Colonic mucosa (tissue), 4 donors: Measurements from ENCODE around the gene PRDM9. TPM values are rescaled to one million over a fixed set of nuclear protein-coding genes. Genes with fewer than 3 reads are reported as not detected.
"Not testable (repeated sequence)": the region's sequence is repeated elsewhere in the genome, so short reads cannot be mapped to it uniquely, and the experiment has no call there.

Source experiments
- DNase-seq: peaks from one replicate; pipeline ENCODE4 v3.0.0-alpha.2; 2020
- H3K27ac ChIP-seq: fragments of 200-600 bp; one replicate; pipeline ENCODE4 v1.8.0; 2021
- H3K27me3 ChIP-seq: fragments of 200-600 bp; one replicate; pipeline ENCODE4 v1.8.0; 2021
- H3K36me3 ChIP-seq: fragments of 200-600 bp; one replicate; pipeline ENCODE4 v1.8.0; 2021
- H3K4me1 ChIP-seq: fragments of 200-600 bp; one replicate; pipeline ENCODE4 v1.8.0; 2021; ENCODE audit warnings: mild to moderate bottlenecking
- H3K4me3 ChIP-seq: fragments of 200-600 bp; one replicate; pipeline ENCODE4 v1.8.0; 2021
- H3K9ac ChIP-seq, 2 donors: one replicate each; pipeline ENCODE4 v1.7.0; 2013; ENCODE audit warnings: control low read depth in 2 of 2, low read depth in 2 of 2, low read length in 2 of 2
- H3K9me3 ChIP-seq: fragments of 200-600 bp; one replicate; pipeline ENCODE4 v1.8.0; 2021
- intact Hi-C: fragments of 100-400 bp; cut with DNase I; formaldehyde crosslinking; loops from one replicate; pipeline ENCODE4 v1.14.1; 2022
- total RNA-seq, 2 donors: library from RNA; stranded (reverse); fragmentation: NEBNext Ultra II Directional in 1 of 2; extraction: Animal tissue kit (Norgen Biotek cat#: 25700) in 1 of 2; gene quantifications; one replicate each; pipeline ENCODE4 v1.2.1, GENCODE V29; 2021
- TF ChIP-seq, protein P1 (sequence below): fragments of 200-600 bp; IDR thresholded peaks from one replicate; pipeline ENCODE4 v1.8.0; 2022; ENCODE audit warnings: antibody characterized with exemption, mild to moderate bottlenecking
- donor health status: healthy.
- donor health status: DM: no; HTN: no; CAD: no.
- donor health status: DM: no; HTN: no; CAD: no.

Gene PRDM9
- total RNA-seq, 2 donors from 2014 or later, result not detected

DNA sequence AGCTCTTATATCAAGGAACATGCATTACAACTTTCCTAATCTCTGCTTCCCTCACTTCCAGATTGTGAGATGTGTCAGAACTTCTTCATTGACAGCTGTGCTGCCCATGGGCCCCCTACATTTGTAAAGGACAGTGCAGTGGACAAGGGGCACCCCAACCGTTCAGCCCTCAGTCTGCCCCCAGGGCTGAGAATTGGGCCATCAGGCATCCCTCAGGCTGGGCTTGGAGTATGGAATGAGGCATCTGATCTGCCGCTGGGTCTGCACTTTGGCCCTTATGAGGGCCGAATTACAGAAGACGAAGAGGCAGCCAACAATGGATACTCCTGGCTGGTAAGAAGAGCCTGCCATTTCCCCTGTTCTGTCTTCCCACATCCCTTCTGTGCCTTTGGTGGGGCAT, 15.1 kb downstream of the PRDM9 start:
- DNase-seq, result no peak
- intact Hi-C loops, result no loop called here
- no peak overlapping the region for H3K27ac ChIP-seq
- no peaks in the 10 kb centered on the region for H3K9me3 ChIP-seq
- H3K9ac ChIP-seq, result no peak overlapping the region
- H3K36me3 ChIP-seq, result no peaks in the 10 kb centered on the region
- TF ChIP-seq, protein P1, sequence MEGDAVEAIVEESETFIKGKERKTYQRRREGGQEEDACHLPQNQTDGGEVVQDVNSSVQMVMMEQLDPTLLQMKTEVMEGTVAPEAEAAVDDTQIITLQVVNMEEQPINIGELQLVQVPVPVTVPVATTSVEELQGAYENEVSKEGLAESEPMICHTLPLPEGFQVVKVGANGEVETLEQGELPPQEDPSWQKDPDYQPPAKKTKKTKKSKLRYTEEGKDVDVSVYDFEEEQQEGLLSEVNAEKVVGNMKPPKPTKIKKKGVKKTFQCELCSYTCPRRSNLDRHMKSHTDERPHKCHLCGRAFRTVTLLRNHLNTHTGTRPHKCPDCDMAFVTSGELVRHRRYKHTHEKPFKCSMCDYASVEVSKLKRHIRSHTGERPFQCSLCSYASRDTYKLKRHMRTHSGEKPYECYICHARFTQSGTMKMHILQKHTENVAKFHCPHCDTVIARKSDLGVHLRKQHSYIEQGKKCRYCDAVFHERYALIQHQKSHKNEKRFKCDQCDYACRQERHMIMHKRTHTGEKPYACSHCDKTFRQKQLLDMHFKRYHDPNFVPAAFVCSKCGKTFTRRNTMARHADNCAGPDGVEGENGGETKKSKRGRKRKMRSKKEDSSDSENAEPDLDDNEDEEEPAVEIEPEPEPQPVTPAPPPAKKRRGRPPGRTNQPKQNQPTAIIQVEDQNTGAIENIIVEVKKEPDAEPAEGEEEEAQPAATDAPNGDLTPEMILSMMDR, result no peak
- H3K27me3 ChIP-seq, result no peaks in the 10 kb centered on the region
- no peaks in the 10 kb centered on the region for H3K4me1 ChIP-seq
- no peak overlapping the region for H3K4me3 ChIP-seq

DNA sequence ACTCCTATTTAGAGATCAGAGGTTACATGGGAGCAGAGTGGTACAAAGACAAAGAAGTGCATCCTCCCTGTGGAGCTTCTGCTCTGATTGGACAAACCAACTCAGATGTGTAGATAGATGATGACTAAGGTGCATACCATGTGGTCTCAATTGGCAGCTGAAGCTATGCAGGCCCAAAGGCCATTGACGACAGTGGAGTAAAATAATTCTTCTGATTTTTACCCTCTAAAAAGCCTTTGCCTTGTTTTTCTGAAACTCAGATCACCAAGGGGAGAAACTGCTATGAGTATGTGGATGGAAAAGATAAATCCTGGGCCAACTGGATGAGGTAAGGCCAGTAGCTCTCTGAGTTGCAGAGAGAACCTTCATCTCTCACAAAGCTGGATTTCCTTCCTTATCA, 15.6 kb downstream of the PRDM9 start:
- Histone ChIP-seq H3K9ac (no peak overlapping the region), H3K4me1 (no peaks in the 10 kb centered on the region), H3K36me3 (no peaks in the 10 kb centered on the region), H3K27ac (no peak overlapping the region), H3K9me3 (no peaks in the 10 kb centered on the region), H3K27me3 (no peaks in the 10 kb centered on the region), H3K4me3 (no peak overlapping the region)
- TF ChIP-seq, protein P1, result no peak
- DNase-seq, result no peak
- intact Hi-C loops, result no loop called here

GRCh38 chr5:23523998-23524397, 16.6 kb downstream of the PRDM9 start:
- no peaks in the 10 kb centered on the region for H3K9me3 ChIP-seq
- TF ChIP-seq, protein P1, result no peak
- H3K4me1 ChIP-seq, result no peaks in the 10 kb centered on the region
- H3K27me3 ChIP-seq, result no peaks in the 10 kb centered on the region
- intact Hi-C loops, result no loop called here
- no peak overlapping the region for H3K27ac ChIP-seq
- no peak overlapping the region for H3K4me3 ChIP-seq
- no peaks in the 10 kb centered on the region for H3K36me3 ChIP-seq
- H3K9ac ChIP-seq, result no peak overlapping the region
- no peak for DNase-seq

DNA sequence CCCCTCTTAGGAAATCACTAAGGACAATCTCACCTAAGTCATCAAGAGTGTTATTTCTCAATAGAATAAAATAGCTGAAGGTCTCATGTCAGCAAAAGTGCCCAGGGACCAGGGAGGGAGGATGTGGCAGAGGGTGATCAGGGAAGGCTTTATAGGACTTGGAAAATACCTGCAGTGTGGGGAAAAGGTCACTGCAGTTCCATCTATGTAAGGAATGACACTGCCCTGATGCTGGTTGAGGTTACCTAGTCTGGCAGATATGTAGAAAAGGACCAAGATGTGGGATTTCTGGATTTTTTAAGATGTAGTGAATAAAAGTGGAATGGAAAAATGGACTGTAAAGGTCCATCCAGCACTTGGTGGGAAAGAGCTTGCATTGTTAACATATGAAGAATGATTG, 18.3 kb downstream of the PRDM9 start:
- Histone ChIP-seq H3K27me3 (no peaks in the 10 kb centered on the region), H3K9me3 (no peaks in the 10 kb centered on the region)
- DNase-seq, result no peak

DNA sequence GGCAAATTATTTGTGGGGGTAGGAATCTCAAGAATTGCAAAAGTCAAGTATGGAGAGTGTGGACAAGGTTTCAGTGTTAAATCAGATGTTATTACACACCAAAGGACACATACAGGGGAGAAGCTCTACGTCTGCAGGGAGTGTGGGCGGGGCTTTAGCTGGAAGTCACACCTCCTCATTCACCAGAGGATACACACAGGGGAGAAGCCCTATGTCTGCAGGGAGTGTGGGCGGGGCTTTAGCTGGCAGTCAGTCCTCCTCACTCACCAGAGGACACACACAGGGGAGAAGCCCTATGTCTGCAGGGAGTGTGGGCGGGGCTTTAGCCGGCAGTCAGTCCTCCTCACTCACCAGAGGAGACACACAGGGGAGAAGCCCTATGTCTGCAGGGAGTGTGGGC, 19.2 kb downstream of the PRDM9 start:
- H3K36me3 ChIP-seq, H3K4me1 ChIP-seq, H3K27me3 ChIP-seq, H3K9ac ChIP-seq, intact Hi-C loops, DNase-seq, H3K9me3 ChIP-seq, H3K4me3 ChIP-seq, H3K27ac ChIP-seq: not testable (repeated sequence)

More for the DNA sequence above, 18.3 kb downstream of the PRDM9 start:
- H3K36me3 ChIP-seq, result no peaks in the 10 kb centered on the region
- TF ChIP-seq, protein P1, result no peak
- intact Hi-C loops, result no loop called here
- no peak overlapping the region for H3K27ac ChIP-seq
- H3K4me3 ChIP-seq, result no peak overlapping the region
- H3K4me1 ChIP-seq, result no peaks in the 10 kb centered on the region
- no peak overlapping the region for H3K9ac ChIP-seq

DNA sequence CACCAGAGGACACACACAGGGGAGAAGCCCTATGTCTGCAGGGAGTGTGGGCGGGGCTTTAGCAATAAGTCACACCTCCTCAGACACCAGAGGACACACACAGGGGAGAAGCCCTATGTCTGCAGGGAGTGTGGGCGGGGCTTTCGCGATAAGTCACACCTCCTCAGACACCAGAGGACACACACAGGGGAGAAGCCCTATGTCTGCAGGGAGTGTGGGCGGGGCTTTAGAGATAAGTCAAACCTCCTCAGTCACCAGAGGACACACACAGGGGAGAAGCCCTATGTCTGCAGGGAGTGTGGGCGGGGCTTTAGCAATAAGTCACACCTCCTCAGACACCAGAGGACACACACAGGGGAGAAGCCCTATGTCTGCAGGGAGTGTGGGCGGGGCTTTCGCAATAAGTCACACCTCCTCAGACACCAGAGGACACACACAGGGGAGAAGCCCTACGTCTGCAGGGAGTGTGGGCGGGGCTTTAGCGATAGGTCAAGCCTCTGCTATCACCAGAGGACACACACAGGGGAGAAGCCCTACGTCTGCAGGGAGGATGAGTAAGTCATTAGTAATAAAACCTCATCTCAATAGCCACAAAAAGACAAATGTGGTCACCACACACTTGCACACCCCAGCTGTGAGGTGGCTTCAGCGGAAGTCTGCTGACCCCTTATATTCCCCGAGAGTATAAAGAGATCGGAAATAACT, 20.0 kb downstream of the PRDM9 start:
- H3K9me3 ChIP-seq, DNase-seq, H3K4me3 ChIP-seq, H3K4me1 ChIP-seq, H3K27ac ChIP-seq, H3K9ac ChIP-seq, H3K27me3 ChIP-seq, intact Hi-C loops, H3K36me3 ChIP-seq: not testable (repeated sequence)
